Liver (tissue), 9 donors: ENCODE results near the gene CD300H. TPM values are rescaled to one million over a fixed set of nuclear protein-coding genes. Genes with fewer than 3 reads are reported as not detected.

Experiments used
- DNase-seq: peaks from one replicate; pipeline ENCODE4 v3.0.0-alpha.2; 2017; ENCODE audit warnings: low spot score
- H3K27ac ChIP-seq, 2 donors: one replicate each; pipeline ENCODE4 v1.7.0; 2013; ENCODE audit warnings: inconsistent platforms in 2 of 2, low read length in 2 of 2, control low read depth in 1 of 2, low read depth in 1 of 2, mild to moderate bottlenecking in 1 of 2
- H3K27me3 ChIP-seq, 4 donors: one replicate each; pipeline versions ENCODE4 v1.6.1 to v1.7.0; 2013; ENCODE audit warnings: low read length in 3 of 4, inconsistent platforms in 1 of 4, mild to moderate bottlenecking in 1 of 4, moderate library complexity in 1 of 4; ENCODE audit not compliant: control insufficient read depth in 4 of 4, insufficient read depth in 4 of 4
- H3K36me3 ChIP-seq, 4 donors: one replicate each; pipeline versions ENCODE4 v1.6.1 to v1.7.0; 2013; ENCODE audit warnings: low read length in 3 of 4, mild to moderate bottlenecking in 3 of 4, low read depth in 1 of 4, moderate library complexity in 1 of 4; ENCODE audit not compliant: control insufficient read depth in 4 of 4, insufficient read depth in 3 of 4
- H3K4me1 ChIP-seq, 4 donors: one replicate each; pipeline versions ENCODE4 v1.6.1 to v1.7.0; 2013; ENCODE audit warnings: low read length in 3 of 4, mild to moderate bottlenecking in 3 of 4, moderate library complexity in 1 of 4; ENCODE audit not compliant: control insufficient read depth in 4 of 4, insufficient read depth in 4 of 4
- H3K4me3 ChIP-seq, 3 donors: one replicate each; pipeline versions ENCODE4 v1.6.1 to v1.7.0; 2013; ENCODE audit warnings: low read length in 3 of 3, control low read depth in 1 of 3, low read depth in 1 of 3, mild to moderate bottlenecking in 1 of 3
- H3K9ac ChIP-seq, 2 donors: one replicate each; pipeline ENCODE4 v1.7.0; 2013; ENCODE audit warnings: low read length in 2 of 2, mild to moderate bottlenecking in 2 of 2, moderate library complexity in 2 of 2, control low read depth in 1 of 2, low read depth in 1 of 2
- H3K9me3 ChIP-seq, 4 donors: one replicate each; pipeline versions ENCODE4 v1.6.1 to v1.7.0; 2013; ENCODE audit warnings: low read length in 3 of 4; ENCODE audit not compliant: control insufficient read depth in 4 of 4
- ATF3 ChIP-seq: IDR thresholded peaks from 2 replicates; pipeline ENCODE4 v1.6.1; 2016; ENCODE audit warnings: antibody characterized with exemption
- EGR1 ChIP-seq, 2 donors: IDR thresholded peaks; 2 replicates each; pipeline ENCODE4 v1.6.1; 2016 to 2018; ENCODE audit warnings: antibody characterized with exemption in 2 of 2, low read depth in 2 of 2
- FOXA1 ChIP-seq: IDR thresholded peaks from 2 replicates; pipeline ENCODE4 v1.6.1; 2016; ENCODE audit warnings: antibody characterized with exemption
- GABPA ChIP-seq, 2 donors: IDR thresholded peaks in 1 of 2; conservative IDR thresholded peaks in 1 of 2; 2 replicates each; pipeline ENCODE4 v1.6.1; 2016; ENCODE audit warnings: antibody characterized with exemption in 2 of 2, mild to moderate bottlenecking in 1 of 2, moderate library complexity in 1 of 2
- HNF4A ChIP-seq, 2 donors: conservative IDR thresholded peaks; 2 replicates each; pipeline ENCODE4 v1.6.1; 2016; ENCODE audit warnings: antibody characterized with exemption in 2 of 2, mild to moderate bottlenecking in 2 of 2
- HNF4G ChIP-seq: IDR thresholded peaks from 2 replicates; pipeline ENCODE4 v1.6.1; 2016; ENCODE audit warnings: antibody characterized with exemption
- JUND ChIP-seq, 2 donors: IDR thresholded peaks; 2 replicates each; pipeline ENCODE4 v1.6.1; 2016; ENCODE audit warnings: antibody characterized with exemption in 2 of 2
- MAX ChIP-seq: IDR thresholded peaks from 2 replicates; pipeline ENCODE4 v1.6.1; 2016; ENCODE audit warnings: antibody characterized with exemption
- NR2F2 ChIP-seq: IDR thresholded peaks from 2 replicates; pipeline ENCODE4 v1.6.1; 2016; ENCODE audit warnings: antibody characterized with exemption
- RXRA ChIP-seq, 2 donors: IDR thresholded peaks; 2 replicates each; pipeline ENCODE4 v1.6.1; 2017 to 2018; ENCODE audit warnings: antibody characterized with exemption in 2 of 2, mild to moderate bottlenecking in 1 of 2
- SP1 ChIP-seq: IDR thresholded peaks from 2 replicates; pipeline ENCODE4 v1.6.1; 2018; ENCODE audit warnings: antibody characterized with exemption, mild to moderate bottlenecking
- ZBTB33 ChIP-seq: IDR thresholded peaks from 2 replicates; pipeline ENCODE4 v1.6.1; 2016; ENCODE audit warnings: antibody characterized with exemption
- WGBS: extraction: QIAGEN DNeasy Blood & Tissue Kit; methylation state at CpG from one replicate; pipeline ENCODE4 v1.1.7; 2013; 5-methylcytosine and 5-hydroxymethylcytosine counted together
- polyA plus RNA-seq, 2 donors: library from polyadenylated mRNA; stranded (reverse) in 1 of 2; unstranded in 1 of 2; fragments of 200-250 nt in 1 of 2; fragments of >200 nt in 1 of 2; fragmentation: Nextera tagmentation in 1 of 2; extraction: Ambion mirVana in 1 of 2; gene quantifications; one replicate each; pipeline versions ENCODE4 v1.2.1 to v1.2.3, GENCODE V29; 2013 to 2015
- total RNA-seq, 2 donors: library from RNA; depleted of rRNA; stranded (reverse); fragments of >200 nt; gene quantifications; one replicate each; pipeline ENCODE4 v1.2.3, GENCODE V29; 2014
- TF ChIP-seq, protein P1 (sequence below): fragments of 150-350 bp; IDR thresholded peaks from 2 replicates; pipeline ENCODE4 v1.5.1; 2017; ENCODE audit warnings: improper control_type of control experiment, low read depth, low read length; ENCODE audit not compliant: missing input control
- TF ChIP-seq, protein P2 (sequence below): IDR thresholded peaks from 2 replicates; pipeline ENCODE4 v1.6.1; 2016; ENCODE audit warnings: antibody characterized with exemption, mild to moderate bottlenecking
- donor health status: healthy.
- donor health status: healthy.
- donor health status: healthy.
- donor health status: healthy.
- donor health status: healthy.

The CD300H gene
- total and polyA plus RNA-seq, 4 donors: 0.47 TPM; not detected in 3

GRCh38 chr17:74555427-74555940 is 11.8 kb downstream of the CD300H start:
- TF ChIP-seq RXRA (IDR thresholded peaks at IDR 0.05) (no peak), MAX (no peak), FOXA1 (no peak), JUND (IDR thresholded peaks at IDR 0.05) (no peak), HNF4G (no peak), HNF4A (conservative IDR thresholded peaks at IDR 0.05) (no peak), EGR1 (IDR thresholded peaks at IDR 0.05; ENCODE audit: low read depth in 2 of 2) (no peak)
- TF ChIP-seq, protein P1, sequence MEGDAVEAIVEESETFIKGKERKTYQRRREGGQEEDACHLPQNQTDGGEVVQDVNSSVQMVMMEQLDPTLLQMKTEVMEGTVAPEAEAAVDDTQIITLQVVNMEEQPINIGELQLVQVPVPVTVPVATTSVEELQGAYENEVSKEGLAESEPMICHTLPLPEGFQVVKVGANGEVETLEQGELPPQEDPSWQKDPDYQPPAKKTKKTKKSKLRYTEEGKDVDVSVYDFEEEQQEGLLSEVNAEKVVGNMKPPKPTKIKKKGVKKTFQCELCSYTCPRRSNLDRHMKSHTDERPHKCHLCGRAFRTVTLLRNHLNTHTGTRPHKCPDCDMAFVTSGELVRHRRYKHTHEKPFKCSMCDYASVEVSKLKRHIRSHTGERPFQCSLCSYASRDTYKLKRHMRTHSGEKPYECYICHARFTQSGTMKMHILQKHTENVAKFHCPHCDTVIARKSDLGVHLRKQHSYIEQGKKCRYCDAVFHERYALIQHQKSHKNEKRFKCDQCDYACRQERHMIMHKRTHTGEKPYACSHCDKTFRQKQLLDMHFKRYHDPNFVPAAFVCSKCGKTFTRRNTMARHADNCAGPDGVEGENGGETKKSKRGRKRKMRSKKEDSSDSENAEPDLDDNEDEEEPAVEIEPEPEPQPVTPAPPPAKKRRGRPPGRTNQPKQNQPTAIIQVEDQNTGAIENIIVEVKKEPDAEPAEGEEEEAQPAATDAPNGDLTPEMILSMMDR: no peak
- Histone ChIP-seq H3K4me1 (no peaks in the 10 kb centered on the region), H3K9me3 (no peaks in the 10 kb centered on the region), H3K27me3 (no peaks in the 10 kb centered on the region), H3K36me3 (no peaks in the 10 kb centered on the region), H3K27ac (no peak overlapping the region), H3K4me3 (no peak overlapping the region), H3K9ac (no peak overlapping the region)
- WGBS: 63% methylated on average over 7 of the region's 7 CpGs
- DNase-seq: no peak

- Histone ChIP-seq H3K4me1 (no peaks in the 10 kb centered on the region), H3K27me3 (no peaks in the 10 kb centered on the region), H3K9ac (no peak overlapping the region), H3K36me3 (no peaks in the 10 kb centered on the region), H3K9me3 (no peaks in the 10 kb centered on the region), H3K4me3 (no peak overlapping the region), H3K27ac (no peak overlapping the region)
- no peak for TF ChIP-seq EGR1 (IDR thresholded peaks at IDR 0.05; ENCODE audit: low read depth in 2 of 2)
- TF ChIP-seq HNF4G: no peak
- TF ChIP-seq JUND (IDR thresholded peaks at IDR 0.05): no peak
- TF ChIP-seq, protein P2, sequence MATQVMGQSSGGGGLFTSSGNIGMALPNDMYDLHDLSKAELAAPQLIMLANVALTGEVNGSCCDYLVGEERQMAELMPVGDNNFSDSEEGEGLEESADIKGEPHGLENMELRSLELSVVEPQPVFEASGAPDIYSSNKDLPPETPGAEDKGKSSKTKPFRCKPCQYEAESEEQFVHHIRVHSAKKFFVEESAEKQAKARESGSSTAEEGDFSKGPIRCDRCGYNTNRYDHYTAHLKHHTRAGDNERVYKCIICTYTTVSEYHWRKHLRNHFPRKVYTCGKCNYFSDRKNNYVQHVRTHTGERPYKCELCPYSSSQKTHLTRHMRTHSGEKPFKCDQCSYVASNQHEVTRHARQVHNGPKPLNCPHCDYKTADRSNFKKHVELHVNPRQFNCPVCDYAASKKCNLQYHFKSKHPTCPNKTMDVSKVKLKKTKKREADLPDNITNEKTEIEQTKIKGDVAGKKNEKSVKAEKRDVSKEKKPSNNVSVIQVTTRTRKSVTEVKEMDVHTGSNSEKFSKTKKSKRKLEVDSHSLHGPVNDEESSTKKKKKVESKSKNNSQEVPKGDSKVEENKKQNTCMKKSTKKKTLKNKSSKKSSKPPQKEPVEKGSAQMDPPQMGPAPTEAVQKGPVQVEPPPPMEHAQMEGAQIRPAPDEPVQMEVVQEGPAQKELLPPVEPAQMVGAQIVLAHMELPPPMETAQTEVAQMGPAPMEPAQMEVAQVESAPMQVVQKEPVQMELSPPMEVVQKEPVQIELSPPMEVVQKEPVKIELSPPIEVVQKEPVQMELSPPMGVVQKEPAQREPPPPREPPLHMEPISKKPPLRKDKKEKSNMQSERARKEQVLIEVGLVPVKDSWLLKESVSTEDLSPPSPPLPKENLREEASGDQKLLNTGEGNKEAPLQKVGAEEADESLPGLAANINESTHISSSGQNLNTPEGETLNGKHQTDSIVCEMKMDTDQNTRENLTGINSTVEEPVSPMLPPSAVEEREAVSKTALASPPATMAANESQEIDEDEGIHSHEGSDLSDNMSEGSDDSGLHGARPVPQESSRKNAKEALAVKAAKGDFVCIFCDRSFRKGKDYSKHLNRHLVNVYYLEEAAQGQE: no peak
- no peak for TF ChIP-seq GABPA (IDR thresholded peaks at IDR 0.05 in 1 of 2, conservative IDR thresholded peaks at IDR 0.05 in 1 of 2)
- TF ChIP-seq ATF3: no peak
- no peak for TF ChIP-seq FOXA1
- TF ChIP-seq ZBTB33: no peak
- TF ChIP-seq MAX: no peak
- TF ChIP-seq, protein P1: no peak
- no peak for TF ChIP-seq RXRA (IDR thresholded peaks at IDR 0.05)
- TF ChIP-seq SP1: no peak
- TF ChIP-seq NR2F2: no peak
- 57% methylated on average over 6 of the region's 6 CpGs for WGBS
- DNase-seq: no peak
These were observed 12.4 kb downstream of the CD300H start for GRCh38 chr17:74554909-74555308.
